ENCODE results near the gene ERCC3.

- TF ChIP-seq CTCF (IDR thresholded peaks at IDR 0.05) (no peak), ZFX (IDR thresholded peaks at IDR 0.05; ENCODE audit: borderline replicate concordance) (no peak)
These were observed 38.2 kb downstream of the ERCC3 start for GRCh38 chr2:127255721-127256120.

All from 22Rv1 (cell line).